Globus pallidus (tissue), 1 donor: ENCODE results near the gene CCDC150.
"Not testable (repeated sequence)": the region's sequence is repeated elsewhere in the genome, so short reads cannot be mapped to it uniquely, and the experiment has no call there.

Source experiments
- DNase-seq: peaks from one replicate; pipeline ENCODE4 v3.0.0-alpha.2; 2015; ENCODE audit warnings: low spot score

Gene CCDC150

GRCh38 chr2:196635156-196635555, 4.4 kb upstream of the CCDC150 start:
- no peak for DNase-seq

- DNase-seq: no peak
These were observed 750 bp upstream of the CCDC150 start for GRCh38 chr2:196638765-196639164.

GRCh38 chr2:196640031-196640548, 575 bp downstream of the CCDC150 start:
- no peak for DNase-seq

- no peak for DNase-seq
These were observed 9.7 kb downstream of the CCDC150 start for GRCh38 chr2:196649202-196649601.

GRCh38 chr2:196651387-196652094, 12.0 kb downstream of the CCDC150 start:
- DNase-seq: no peak

GRCh38 chr2:196652869-196653268, 13.4 kb downstream of the CCDC150 start:
- DNase-seq: no peak

GRCh38 chr2:196653843-196654242, 14.3 kb downstream of the CCDC150 start:
- DNase-seq: no peak

- DNase-seq: no peak
These were observed 16.2 kb downstream of the CCDC150 start for GRCh38 chr2:196655761-196656160.

GRCh38 chr2:196657333-196657732, 17.8 kb downstream of the CCDC150 start:
- no peak for DNase-seq

GRCh38 chr2:196659844-196660243, 20.3 kb downstream of the CCDC150 start:
- no peak for DNase-seq

- DNase-seq: no peak
These were observed 20.7 kb downstream of the CCDC150 start for GRCh38 chr2:196660244-196660643.

GRCh38 chr2:196670342-196670741, 30.8 kb downstream of the CCDC150 start:
- DNase-seq: no peak

- no peak for DNase-seq
These were observed 36.4 kb downstream of the CCDC150 start for GRCh38 chr2:196675963-196676362.

- DNase-seq: no peak
These were observed 37.9 kb downstream of the CCDC150 start for GRCh38 chr2:196677404-196677803.

GRCh38 chr2:196679368-196679767, 39.9 kb downstream of the CCDC150 start:
- no peak for DNase-seq

GRCh38 chr2:196681510-196681909, 42.0 kb downstream of the CCDC150 start:
- no peak for DNase-seq

GRCh38 chr2:196685792-196686191, 46.3 kb downstream of the CCDC150 start:
- no peak for DNase-seq

GRCh38 chr2:196686737-196687136, 47.2 kb downstream of the CCDC150 start:
- not testable (repeated sequence) for DNase-seq

- DNase-seq: no peak
These were observed 57.0 kb downstream of the CCDC150 start for GRCh38 chr2:196696423-196697079.

GRCh38 chr2:196697825-196698224, 58.3 kb downstream of the CCDC150 start:
- DNase-seq: no peak

GRCh38 chr2:196702641-196703040, 63.1 kb downstream of the CCDC150 start:
- no peak for DNase-seq

- DNase-seq: no peak
These were observed 64.2 kb downstream of the CCDC150 start for GRCh38 chr2:196703695-196704094.

- not testable (repeated sequence) for DNase-seq
These were observed 70.5 kb downstream of the CCDC150 start for GRCh38 chr2:196710056-196710455.
